ENCODE data around the gene CSNK1G1.

The CSNK1G1 gene

DNA sequence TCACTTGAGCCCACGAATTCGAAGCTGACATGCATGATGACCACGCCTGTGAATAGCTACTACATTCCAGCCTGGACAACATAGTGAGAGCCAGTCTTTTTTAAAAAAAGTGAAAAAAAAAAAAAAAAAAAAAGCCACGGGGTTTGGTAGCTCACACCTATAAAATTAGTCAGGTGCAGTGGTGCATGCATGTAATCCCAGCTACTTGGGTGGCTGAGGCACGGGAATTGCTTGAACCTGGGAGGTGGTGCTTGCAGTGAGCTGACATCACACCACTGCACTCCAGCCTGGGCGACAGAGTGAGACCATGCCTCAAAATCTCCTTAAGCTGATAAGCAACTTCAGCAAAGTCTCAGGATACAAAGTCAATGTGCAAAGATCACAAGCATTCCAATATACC is 44.4 kb downstream of the CSNK1G1 start:
- TF ChIP-seq MAX (IDR thresholded peaks at IDR 0.05; ENCODE audit: low read depth, low read length) = no peak
- TF ChIP-seq POLR2A (IDR thresholded peaks at IDR 0.05; ENCODE audit: extremely low read depth, insufficient read length) = no peak
- TF ChIP-seq MYC (IDR thresholded peaks at IDR 0.05; ENCODE audit: low read depth, low read length) = no peak
- no peak for TF ChIP-seq CTCF (IDR thresholded peaks at IDR 0.05; ENCODE audit: low read depth, low read length)
- DNase-seq (ENCODE audit: low read depth) = no peak
- H3K4me3 ChIP-seq (ENCODE audit: low read depth, low read length) = no peak overlapping the region

GRCh38 chr15:64310036-64310435 is 45.9 kb downstream of the CSNK1G1 start:
- no peak overlapping the region for H3K4me3 ChIP-seq (ENCODE audit: low read depth, low read length)
- no peak for TF ChIP-seq MAX (IDR thresholded peaks at IDR 0.05; ENCODE audit: low read depth, low read length)
- TF ChIP-seq CTCF (IDR thresholded peaks at IDR 0.05; ENCODE audit: low read depth, low read length) = no peak
- no peak for TF ChIP-seq POLR2A (IDR thresholded peaks at IDR 0.05; ENCODE audit: extremely low read depth, insufficient read length)
- no peak for TF ChIP-seq MYC (IDR thresholded peaks at IDR 0.05; ENCODE audit: low read depth, low read length)
- DNase-seq (ENCODE audit: low read depth) = no peak

DNA sequence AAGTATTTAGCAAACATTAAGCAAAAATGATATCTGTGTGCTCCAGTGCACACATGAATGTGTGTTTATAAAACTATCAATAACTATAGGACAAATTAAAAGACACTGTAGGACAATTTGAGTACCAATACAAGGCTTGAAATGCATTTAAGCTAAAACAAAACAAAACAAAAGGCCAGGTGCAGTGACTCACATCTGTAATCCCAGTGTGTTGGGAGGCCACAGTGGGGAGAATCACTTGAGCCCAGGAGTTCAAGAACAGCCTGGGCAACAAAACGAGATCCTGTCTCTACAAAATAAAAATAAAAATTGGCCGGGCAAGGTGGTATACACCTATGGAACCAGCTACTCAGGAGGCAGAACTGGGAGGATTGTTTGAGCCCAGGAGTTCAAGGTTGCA is 50.7 kb downstream of the CSNK1G1 start:
- no peak for TF ChIP-seq MAX (IDR thresholded peaks at IDR 0.05; ENCODE audit: low read depth, low read length)
- no peak for TF ChIP-seq MYC (IDR thresholded peaks at IDR 0.05; ENCODE audit: low read depth, low read length)
- no peak for TF ChIP-seq CTCF (IDR thresholded peaks at IDR 0.05; ENCODE audit: low read depth, low read length)
- no peak for TF ChIP-seq POLR2A (IDR thresholded peaks at IDR 0.05; ENCODE audit: extremely low read depth, insufficient read length)
- DNase-seq (ENCODE audit: low read depth) = no peak
- no peak overlapping the region for H3K4me3 ChIP-seq (ENCODE audit: low read depth, low read length)

- TF ChIP-seq POLR2A (IDR thresholded peaks at IDR 0.05; ENCODE audit: extremely low read depth, insufficient read length) (no peak), CTCF (IDR thresholded peaks at IDR 0.05; ENCODE audit: low read depth, low read length) (no peak), MAX (IDR thresholded peaks at IDR 0.05; ENCODE audit: low read depth, low read length) (no peak), MYC (IDR thresholded peaks at IDR 0.05; ENCODE audit: low read depth, low read length) (no peak)
- no peak for DNase-seq (ENCODE audit: low read depth)
- no peak overlapping the region for H3K4me3 ChIP-seq (ENCODE audit: low read depth, low read length)
Observed at GRCh38 chr15:64289550-64289949, 66.4 kb downstream of the CSNK1G1 start.

- no peak for TF ChIP-seq POLR2A (IDR thresholded peaks at IDR 0.05; ENCODE audit: extremely low read depth, insufficient read length)
- TF ChIP-seq MYC (IDR thresholded peaks at IDR 0.05; ENCODE audit: low read depth, low read length) = no peak
- TF ChIP-seq CTCF (IDR thresholded peaks at IDR 0.05; ENCODE audit: low read depth, low read length) = no peak
- TF ChIP-seq MAX (IDR thresholded peaks at IDR 0.05; ENCODE audit: low read depth, low read length) = no peak
- no peak for DNase-seq (ENCODE audit: low read depth)
- H3K4me3 ChIP-seq (ENCODE audit: low read depth, low read length) = no peak overlapping the region
Observed at GRCh38 chr15:64288999-64289398, 67.0 kb downstream of the CSNK1G1 start.

GRCh38 chr15:64288577-64288976 is 67.4 kb downstream of the CSNK1G1 start:
- TF ChIP-seq CTCF (IDR thresholded peaks at IDR 0.05; ENCODE audit: low read depth, low read length) (no peak), MAX (IDR thresholded peaks at IDR 0.05; ENCODE audit: low read depth, low read length) (no peak), MYC (IDR thresholded peaks at IDR 0.05; ENCODE audit: low read depth, low read length) (no peak), POLR2A (IDR thresholded peaks at IDR 0.05; ENCODE audit: extremely low read depth, insufficient read length) (no peak)
- no peak overlapping the region for H3K4me3 ChIP-seq (ENCODE audit: low read depth, low read length)
- no peak for DNase-seq (ENCODE audit: low read depth)

Measured in NB4 (cell line).